Keratinocyte (primary cell): ENCODE data around the gene SERGEF. TPM values are rescaled to one million over a fixed set of nuclear protein-coding genes. Genes with fewer than 3 reads are reported as not detected.

Source experiments
- DNase-seq: peaks from one replicate; pipeline ENCODE4 v3.0.0-alpha.2; 2011; ENCODE audit warnings: low read depth, missing footprints, low spot score
- FAIRE-seq: peaks from 2 replicates; lab custom pipeline; 2011; peaks lifted over from hg19 to GRCh38; lab: Jason Lieb, UNC
- H2AFZ ChIP-seq: 2 replicates; pipeline ENCODE4 v1.6.0; 2012; ENCODE audit warnings: low read length, control low read depth, inconsistent platforms; ENCODE audit not compliant: control insufficient read depth
- H3K27ac ChIP-seq: 2 replicates; pipeline ENCODE4 v1.5.1; 2011; ENCODE audit warnings: low read length; ENCODE audit not compliant: control insufficient read depth, insufficient read depth
- H3K27me3 ChIP-seq: 3 replicates; pipeline ENCODE4 v1.6.0; 2011; ENCODE audit warnings: low read length; ENCODE audit not compliant: control insufficient read depth, insufficient read depth; ENCODE audit errors: extremely low read depth
- H3K36me3 ChIP-seq, 2 experiments: 2 replicates in 1 of 2; 3 replicates in 1 of 2; pipeline ENCODE4 v1.5.1; 2011; ENCODE audit warnings: low read length in 2 of 2, mild to moderate bottlenecking in 1 of 2; ENCODE audit not compliant: control insufficient read depth in 2 of 2, insufficient read depth in 2 of 2; ENCODE audit errors: extremely low read depth in 1 of 2
- H3K4me1 ChIP-seq: 3 replicates; pipeline ENCODE4 v1.5.1; 2011; ENCODE audit warnings: low read length; ENCODE audit not compliant: control insufficient read depth, insufficient read depth; ENCODE audit errors: extremely low read depth
- H3K4me2 ChIP-seq: 3 replicates; pipeline ENCODE4 v1.6.0; 2011; ENCODE audit warnings: low read depth, low read length; ENCODE audit not compliant: control insufficient read depth, insufficient read depth; ENCODE audit errors: extremely low read depth
- H3K4me3 ChIP-seq, 3 experiments: fragments of 200-600 bp in 1 of 3; sonication (generic) in 1 of 3; 2 replicates in 2 of 3; 3 replicates in 1 of 3; pipeline ENCODE4 v1.5.1; 2011 to 2016; ENCODE audit warnings: low read length in 3 of 3, mild to moderate bottlenecking in 3 of 3, control low read depth in 2 of 3, inconsistent platforms in 1 of 3, low read depth in 1 of 3, mixed read lengths in 1 of 3, mixed run types in 1 of 3, moderate library complexity in 1 of 3; ENCODE audit not compliant: control insufficient read depth in 2 of 3, insufficient read depth in 2 of 3; ENCODE audit errors: extremely low read depth in 1 of 3
- H3K79me2 ChIP-seq: 2 replicates; pipeline ENCODE4 v1.6.0; 2012; ENCODE audit warnings: low read length; ENCODE audit not compliant: control insufficient read depth, insufficient read depth
- H3K9ac ChIP-seq: 3 replicates; pipeline ENCODE4 v1.6.0; 2011; ENCODE audit warnings: low read length; ENCODE audit not compliant: control insufficient read depth, insufficient read depth; ENCODE audit errors: extremely low read depth
- H3K9me1 ChIP-seq: 3 replicates; pipeline ENCODE4 v1.6.0; 2011; ENCODE audit warnings: low read length; ENCODE audit not compliant: control insufficient read depth, insufficient read depth; ENCODE audit errors: extremely low read depth
- H3K9me3 ChIP-seq: 2 replicates; pipeline ENCODE4 v1.5.1; 2012; ENCODE audit warnings: low read depth, low read length; ENCODE audit not compliant: control insufficient read depth
- H4K20me1 ChIP-seq: 3 replicates; pipeline ENCODE4 v1.6.0; 2011; ENCODE audit warnings: low read length; ENCODE audit not compliant: control insufficient read depth, insufficient read depth; ENCODE audit errors: extremely low read depth
- EZH2 ChIP-seq: IDR thresholded peaks from one replicate; pipeline ENCODE4 v1.6.1; 2012; ENCODE audit warnings: inconsistent platforms, mild to moderate bottlenecking, low read length, moderate library complexity
- dilution Hi-C: fragments of 300-500 bp; cut with MboI; formaldehyde crosslinking; loops from one replicate; pipeline ENCODE4 v1.7.0; 2020; ENCODE audit warnings: low sequenced_read_pairs; ENCODE audit not compliant: extremely low pct_ligation_motif_present
- polyA plus RNA-seq, 5 experiments: library from polyadenylated mRNA; depleted of rRNA in 3 of 5; stranded (reverse) in 3 of 5; stranded (forward) in 1 of 5; unstranded in 1 of 5; fragments of >200 nt; gene quantifications; 1 replicate in 1 of 5; 2 replicates in 3 of 5; 3 replicates in 1 of 5; pipeline versions ENCODE4 v1.2.1 to v1.2.3, GENCODE V29; 2011 to 2012; ENCODE audit warnings: missing spikeins in 2 of 5, low read depth in 1 of 5, low replicate concordance in 1 of 5
- TF ChIP-seq, protein P1 (sequence below), 3 experiments: IDR thresholded peaks in 1 of 3; conservative IDR thresholded peaks in 1 of 3; optimal IDR thresholded peaks in 1 of 3; 2 replicates in 2 of 3; 3 replicates in 1 of 3; pipeline versions ENCODE3 to v1.5.1; 2011; ENCODE audit warnings: low read length in 3 of 3, mild to moderate bottlenecking in 3 of 3, moderate library complexity in 2 of 3, control low read depth in 1 of 3, inconsistent platforms in 1 of 3; ENCODE audit not compliant: insufficient read depth in 2 of 3; ENCODE audit errors: extremely low read depth in 1 of 3

The SERGEF gene
- polyA plus RNA-seq, 1 donor (not counting 4 experiments of a cell fraction or from before 2014, with no cell fraction given): 15.6 TPM

DNA sequence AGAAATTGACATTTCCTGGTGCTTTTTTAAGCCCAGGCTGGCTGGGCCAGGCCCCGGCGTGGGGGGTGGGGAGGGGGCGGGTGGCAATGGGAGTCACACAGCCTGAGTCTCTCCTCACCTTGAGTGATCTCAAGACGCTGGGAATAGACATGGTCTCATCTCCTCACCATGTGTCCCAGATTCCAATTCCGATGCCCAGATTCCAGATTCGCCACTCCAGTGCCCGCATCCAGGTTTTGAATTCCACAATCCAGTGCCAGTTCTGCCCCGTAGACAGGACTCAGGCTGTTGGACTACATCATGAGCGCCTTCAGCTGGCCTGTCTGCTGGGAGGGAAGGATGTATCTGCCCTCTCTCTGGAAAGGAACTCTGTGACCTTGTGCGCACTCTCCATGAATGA, 259.2 kb downstream of the SERGEF start:
- Histone ChIP-seq H3K9ac (no peak overlapping the region), H3K4me3 (no peak overlapping the region), H3K9me1 (no peaks in the 10 kb centered on the region), H3K27ac (no peak overlapping the region), H3K4me1 (no peaks in the 10 kb centered on the region), H3K9me3 (no peaks in the 10 kb centered on the region), H3K79me2 (no peaks in the 10 kb centered on the region), H3K4me2 (no peak overlapping the region), H3K36me3 (no peaks in the 10 kb centered on the region), H2AFZ (no peak overlapping the region), H3K27me3 (no peaks in the 10 kb centered on the region), H4K20me1 (no peaks in the 10 kb centered on the region)
- no peak for FAIRE-seq
- TF ChIP-seq, protein P1, sequence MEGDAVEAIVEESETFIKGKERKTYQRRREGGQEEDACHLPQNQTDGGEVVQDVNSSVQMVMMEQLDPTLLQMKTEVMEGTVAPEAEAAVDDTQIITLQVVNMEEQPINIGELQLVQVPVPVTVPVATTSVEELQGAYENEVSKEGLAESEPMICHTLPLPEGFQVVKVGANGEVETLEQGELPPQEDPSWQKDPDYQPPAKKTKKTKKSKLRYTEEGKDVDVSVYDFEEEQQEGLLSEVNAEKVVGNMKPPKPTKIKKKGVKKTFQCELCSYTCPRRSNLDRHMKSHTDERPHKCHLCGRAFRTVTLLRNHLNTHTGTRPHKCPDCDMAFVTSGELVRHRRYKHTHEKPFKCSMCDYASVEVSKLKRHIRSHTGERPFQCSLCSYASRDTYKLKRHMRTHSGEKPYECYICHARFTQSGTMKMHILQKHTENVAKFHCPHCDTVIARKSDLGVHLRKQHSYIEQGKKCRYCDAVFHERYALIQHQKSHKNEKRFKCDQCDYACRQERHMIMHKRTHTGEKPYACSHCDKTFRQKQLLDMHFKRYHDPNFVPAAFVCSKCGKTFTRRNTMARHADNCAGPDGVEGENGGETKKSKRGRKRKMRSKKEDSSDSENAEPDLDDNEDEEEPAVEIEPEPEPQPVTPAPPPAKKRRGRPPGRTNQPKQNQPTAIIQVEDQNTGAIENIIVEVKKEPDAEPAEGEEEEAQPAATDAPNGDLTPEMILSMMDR (optimal IDR thresholded peaks at IDR 0.05 in 1 of 3, IDR thresholded peaks at IDR 0.05 in 1 of 3, conservative IDR thresholded peaks at IDR 0.05 in 1 of 3; ENCODE audit: extremely low read depth in 1 of 3, insufficient read depth in 2 of 3, low read length in 3 of 3): no peak
- TF ChIP-seq EZH2: no peak
- dilution Hi-C loops: no loop called here
- no peak for DNase-seq

DNA sequence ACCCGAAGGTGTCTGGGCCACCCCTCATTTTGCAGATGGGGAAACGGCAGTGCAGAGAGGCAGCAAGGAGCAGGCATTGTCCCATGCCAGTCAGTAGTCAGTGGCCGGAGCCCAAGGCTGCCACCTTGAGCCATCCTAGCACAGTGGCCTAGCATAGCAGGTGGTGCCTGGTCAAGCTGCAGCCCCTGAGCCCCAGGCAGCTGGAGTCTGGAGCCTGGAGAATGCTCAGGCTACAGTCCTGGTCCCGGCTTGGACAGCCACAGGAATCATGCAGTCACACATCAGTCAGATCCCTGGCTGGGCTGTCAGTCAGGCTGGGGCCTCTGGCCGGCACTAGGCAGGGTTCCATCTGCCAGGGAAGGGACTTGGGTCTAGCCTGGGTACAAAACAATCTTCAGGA, 259.7 kb downstream of the SERGEF start:
- Histone ChIP-seq H3K9me3 (no peaks in the 10 kb centered on the region), H3K79me2 (no peaks in the 10 kb centered on the region), H3K4me1 (no peaks in the 10 kb centered on the region), H3K27ac (no peak overlapping the region), H3K27me3 (no peaks in the 10 kb centered on the region), H3K4me2 (no peak overlapping the region), H3K4me3 (no peak overlapping the region), H3K9me1 (no peaks in the 10 kb centered on the region), H3K9ac (no peak overlapping the region), H2AFZ (no peak overlapping the region), H3K36me3 (no peaks in the 10 kb centered on the region), H4K20me1 (no peaks in the 10 kb centered on the region)
- FAIRE-seq (no peak), DNase-seq (no peak)
- dilution Hi-C loops: no loop called here
- TF ChIP-seq, protein P1 (optimal IDR thresholded peaks at IDR 0.05 in 1 of 3, IDR thresholded peaks at IDR 0.05 in 1 of 3, conservative IDR thresholded peaks at IDR 0.05 in 1 of 3; ENCODE audit: extremely low read depth in 1 of 3, insufficient read depth in 2 of 3, low read length in 3 of 3): no peak
- no peak for TF ChIP-seq EZH2
